HG03457 (cell line): ENCODE measurements around the gene SEC23B.
"Not testable (repeated sequence)": the region's sequence is repeated elsewhere in the genome, so short reads cannot be mapped to it uniquely, and the experiment has no call there.

Experiments
- ATAC-seq: cut with Tn5 transposase; IDR thresholded peaks from one replicate; pipeline ENCODE4 v1.9.1; 2021; ENCODE audit warnings: moderate number of reproducible peaks; ENCODE audit not compliant: unreplicated experiment

SEC23B gene

DNA sequence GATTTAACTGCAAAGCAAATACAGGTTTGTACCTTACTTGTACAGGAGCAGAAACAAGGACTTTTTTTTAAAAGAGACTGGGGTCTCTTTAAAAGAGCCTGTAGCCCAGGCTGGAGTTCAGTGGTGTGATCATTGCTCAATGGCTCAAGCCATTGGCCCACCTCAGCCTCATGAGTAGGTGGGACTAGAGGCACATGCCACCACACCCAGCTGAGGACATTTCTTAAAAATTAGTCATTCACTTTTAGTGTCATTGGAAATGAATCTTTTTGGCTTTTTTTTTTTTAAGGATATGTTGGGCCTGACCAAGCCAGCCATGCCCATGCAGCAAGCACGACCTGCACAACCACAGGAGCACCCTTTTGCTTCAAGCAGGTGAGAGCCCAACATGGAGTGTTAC lies 16.9 kb downstream of the SEC23B start:
- ATAC-seq, result no peak

DNA sequence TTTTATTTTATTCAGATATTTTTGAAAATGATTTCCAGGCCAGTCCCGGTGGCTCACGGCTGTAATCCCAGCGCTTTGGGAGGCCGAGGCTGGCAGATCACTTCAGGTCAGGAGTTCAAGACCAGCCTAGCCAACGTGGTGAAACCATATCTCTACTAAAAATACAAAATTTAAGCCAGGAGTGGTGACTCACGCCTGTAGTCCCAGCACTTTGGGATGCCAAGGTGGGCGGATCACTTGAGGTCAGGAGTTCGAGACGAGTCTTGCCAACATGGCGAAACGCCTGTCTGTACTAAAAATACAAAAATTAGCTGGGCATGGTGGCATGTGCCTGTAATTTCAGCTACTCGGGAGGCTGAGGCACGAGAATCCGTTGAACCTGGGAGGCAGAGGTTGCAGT lies 19.0 kb downstream of the SEC23B start:
- ATAC-seq, result not testable (repeated sequence)

- no peak for ATAC-seq
Observed at GRCh38 chr20:18527339-18527738, 19.6 kb downstream of the SEC23B start.

GRCh38 chr20:18527836-18528235 lies 20.1 kb downstream of the SEC23B start:
- ATAC-seq, result no peak

- ATAC-seq, result no peak
Observed at GRCh38 chr20:18529041-18529440, 21.3 kb downstream of the SEC23B start.

- ATAC-seq, result no peak
Observed at GRCh38 chr20:18532626-18533025, 24.9 kb downstream of the SEC23B start.

DNA sequence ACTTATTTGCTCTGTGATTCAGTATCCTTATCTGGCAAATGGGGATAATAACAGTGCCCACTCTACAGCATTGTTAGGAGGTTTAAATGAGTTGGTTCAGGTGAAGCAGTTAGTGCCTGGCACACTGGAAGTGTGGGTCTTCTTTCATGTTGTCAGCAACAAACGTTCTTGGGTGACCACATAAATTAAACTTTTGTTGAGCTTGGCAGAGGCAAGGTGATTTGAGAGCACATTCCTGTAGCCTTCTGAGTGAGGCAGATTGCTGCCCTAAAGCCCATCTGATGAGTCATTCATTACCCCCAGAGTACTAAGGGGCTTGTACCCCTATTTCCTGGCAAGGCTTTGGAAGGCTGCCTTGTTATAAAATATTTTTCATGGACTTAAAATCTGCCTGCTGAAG lies 25.8 kb downstream of the SEC23B start:
- ATAC-seq, result no peak

DNA sequence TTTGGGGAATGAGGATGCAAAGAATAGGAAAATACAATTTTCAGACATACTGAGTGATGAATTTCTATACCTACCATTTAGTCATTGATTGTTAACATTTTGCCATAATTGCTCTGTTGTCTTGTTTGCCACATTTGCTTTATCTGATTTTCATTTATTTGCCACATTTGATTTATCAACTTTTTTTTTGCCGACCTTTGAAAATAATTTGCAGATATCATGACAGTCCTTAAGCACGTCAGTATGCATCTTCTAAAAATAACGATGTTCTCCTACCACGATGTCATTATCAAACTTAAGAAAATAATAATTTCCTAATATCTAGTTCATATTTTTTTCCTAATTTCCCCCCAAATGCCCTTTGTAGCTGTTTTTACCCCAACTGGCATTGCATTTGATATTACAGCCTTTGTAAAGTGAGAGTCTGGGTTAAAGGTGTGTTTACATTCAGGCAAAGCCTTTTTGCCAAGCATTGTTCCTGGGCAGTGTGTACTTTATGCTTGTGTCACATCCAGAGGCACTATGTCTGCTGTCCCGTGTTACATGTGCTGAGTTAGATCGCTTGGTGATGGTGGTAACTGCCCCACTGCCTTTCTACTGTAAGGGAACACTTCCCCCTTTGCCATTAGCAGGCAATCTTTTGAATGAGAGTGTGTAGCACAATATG lies 26.4 kb downstream of the SEC23B start:
- no peak for ATAC-seq

DNA sequence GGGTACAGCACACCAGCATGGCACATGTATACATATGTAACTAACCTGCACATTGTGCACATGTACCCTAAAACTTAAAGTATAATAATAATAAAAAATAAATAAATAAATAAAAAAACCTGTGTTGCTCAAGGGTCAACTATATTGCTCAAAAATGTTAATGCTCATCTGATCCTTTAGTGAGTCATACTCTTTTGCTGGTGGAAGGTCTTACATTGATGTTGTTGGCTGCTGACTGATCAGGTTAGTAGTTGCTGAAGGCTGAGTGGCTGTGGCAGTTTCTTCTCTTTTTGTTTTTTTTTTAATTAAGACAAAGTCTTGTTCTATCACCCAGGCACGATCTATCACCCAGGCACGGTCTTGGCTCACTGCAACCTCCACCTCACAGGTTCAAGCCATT lies 29.9 kb downstream of the SEC23B start:
- no peak for ATAC-seq

DNA sequence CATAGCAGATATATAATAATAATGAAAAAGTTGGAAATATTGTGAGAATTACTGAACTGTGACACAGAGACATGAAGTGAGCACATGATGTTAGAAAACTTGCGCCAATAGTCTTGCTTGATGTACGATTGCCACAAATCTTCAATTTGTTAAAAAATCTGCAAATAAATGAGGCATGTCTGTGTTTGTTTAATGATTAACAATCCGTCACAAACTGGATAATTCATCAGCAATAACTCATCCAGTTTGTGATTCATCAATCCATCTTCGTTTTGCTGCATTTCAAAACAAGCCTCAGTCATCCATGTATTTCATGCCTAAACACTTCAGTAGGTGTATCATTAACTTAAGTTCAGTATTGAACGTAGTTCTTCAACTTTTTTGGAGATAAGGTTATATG lies 34.0 kb downstream of the SEC23B start:
- ATAC-seq, result no peak

- ATAC-seq, result no peak
Observed at GRCh38 chr20:18543216-18543615, 35.5 kb downstream of the SEC23B start.

GRCh38 chr20:18543932-18544331 lies 36.2 kb downstream of the SEC23B start:
- no peak for ATAC-seq

GRCh38 chr20:18545566-18545965 lies 37.8 kb downstream of the SEC23B start:
- no peak for ATAC-seq

GRCh38 chr20:18548465-18548864 lies 40.7 kb downstream of the SEC23B start:
- no peak for ATAC-seq

GRCh38 chr20:18553746-18554145 lies 46.0 kb downstream of the SEC23B start:
- ATAC-seq, result no peak

DNA sequence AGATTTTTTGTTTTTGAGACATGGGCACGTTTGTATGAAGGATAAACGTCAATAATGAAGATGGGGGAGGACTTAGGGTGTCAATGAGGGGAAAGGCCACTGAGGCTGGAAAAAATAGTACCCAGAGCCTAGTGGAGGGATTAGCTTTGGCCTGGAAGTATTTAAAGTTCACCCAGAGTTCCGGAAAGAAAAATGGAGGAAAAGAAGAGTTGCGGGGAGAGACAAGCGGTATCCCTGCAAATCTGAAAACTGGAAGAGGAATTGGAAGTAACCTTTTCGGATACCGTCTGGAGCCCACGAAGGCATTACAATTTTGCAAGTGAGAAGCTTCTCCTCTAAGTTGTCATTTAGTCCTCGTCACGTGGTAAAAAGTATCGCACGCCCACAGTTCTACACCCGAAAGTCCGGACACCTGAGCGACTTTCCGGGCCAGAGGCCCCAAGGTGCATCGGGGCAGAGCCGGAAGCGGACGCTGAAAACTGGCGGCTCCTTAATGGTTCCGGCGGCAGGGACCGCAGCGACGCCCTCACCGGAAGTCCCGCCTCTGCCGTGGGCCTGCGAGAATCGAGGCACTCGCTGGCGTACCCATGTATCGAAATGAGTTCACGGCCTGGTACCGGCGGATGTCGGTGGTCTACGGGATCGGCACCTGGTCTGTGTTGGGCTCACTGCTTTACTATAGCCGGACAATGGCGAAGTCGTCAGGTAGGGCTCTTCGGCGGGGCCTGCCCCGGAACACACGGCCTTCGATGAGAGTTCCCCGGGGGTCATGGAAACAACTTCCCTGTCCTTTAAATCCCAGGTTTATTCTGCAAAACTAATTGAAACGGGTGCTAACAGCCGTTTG lies 59.4 kb downstream of the SEC23B start, which contains the start of gene SMIM26:
SMIM26 (plus strand) TSS at position 541 of the 847 bp plus-strand sequence; CDS start at position 588, 47 bp downstream.
- ATAC-seq, result peak; percentile 93

DNA sequence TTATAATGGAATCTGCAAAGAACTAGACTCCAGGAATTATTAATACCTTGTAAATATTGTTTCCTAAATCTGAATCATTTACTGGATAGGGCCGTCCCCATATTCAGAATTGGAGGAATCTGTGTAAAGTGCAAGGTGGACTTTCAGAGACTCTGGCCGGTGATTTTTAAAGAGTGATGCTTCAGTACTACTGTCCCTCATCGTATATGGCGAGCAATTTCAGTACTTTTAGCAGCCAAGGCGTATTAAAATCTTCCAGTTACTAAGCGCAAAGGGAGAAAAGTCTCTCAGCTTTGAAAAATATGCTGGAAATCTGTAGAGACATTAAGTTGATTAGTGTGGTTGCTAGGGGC lies 60.0 kb downstream of the SEC23B start:
- no peak for ATAC-seq

- ATAC-seq, result no peak
Observed at GRCh38 chr20:18571009-18571408, 63.3 kb downstream of the SEC23B start.

DNA sequence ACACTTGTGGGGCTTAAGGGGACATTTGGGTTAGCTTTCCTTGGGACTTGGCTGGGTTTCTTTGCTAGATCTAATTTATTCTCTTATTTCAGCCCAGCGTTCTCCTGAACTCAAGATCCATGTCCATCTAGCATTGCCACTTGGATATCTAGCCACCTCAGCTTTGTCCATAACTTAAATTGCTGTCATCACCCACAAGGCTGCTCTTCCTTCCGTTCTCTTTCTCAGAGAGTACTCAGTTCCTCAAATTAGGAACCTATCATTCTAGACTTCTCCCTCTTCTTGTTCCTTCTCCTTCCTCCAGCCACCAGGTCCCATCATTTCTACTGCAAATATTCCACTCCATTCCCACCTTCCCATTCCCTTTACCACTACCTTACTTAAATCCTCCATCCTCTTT lies 63.8 kb downstream of the SEC23B start:
- ATAC-seq, result no peak

GRCh38 chr20:18577942-18578341 lies 70.2 kb downstream of the SEC23B start:
- ATAC-seq, result no peak

DNA sequence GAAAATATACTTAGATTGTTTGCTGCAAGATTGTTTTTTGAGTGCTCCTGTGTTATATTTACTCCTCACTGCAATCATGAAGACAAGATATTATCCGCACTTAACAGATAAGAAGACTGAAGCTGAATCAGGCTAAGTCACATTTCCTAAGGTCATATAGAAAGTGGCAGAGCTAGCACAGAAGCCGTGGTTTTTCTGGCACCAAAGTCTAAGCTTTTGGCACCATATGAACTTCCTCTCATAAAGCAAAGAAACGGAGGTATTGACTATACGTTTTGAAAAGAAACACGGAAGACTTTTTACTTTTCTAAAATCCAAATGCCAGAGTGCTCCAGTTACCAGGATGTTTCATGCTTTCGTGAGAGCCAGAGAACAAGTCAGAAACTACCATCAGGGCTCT lies 70.8 kb downstream of the SEC23B start:
- ATAC-seq, result no peak

- no peak for ATAC-seq
Observed at GRCh38 chr20:18580012-18580411, 72.3 kb downstream of the SEC23B start.
